Skin of body (tissue), 2 donors: ENCODE results near the gene CMBL. TPM values are rescaled to one million over a fixed set of nuclear protein-coding genes. Genes with fewer than 3 reads are reported as not detected.

ENCODE experiments used
- DNase-seq: peaks from one replicate; lab custom pipeline; 2025; lab: John Stamatoyannopoulos, UW
- total RNA-seq: library from RNA; depleted of rRNA; stranded (reverse); fragments of >200 nt; gene quantifications from one replicate; pipeline ENCODE4 v1.2.3, GENCODE V29; 2014

CMBL gene
- total RNA-seq, 1 donor from 2014 or later = 16.9 TPM

GRCh38 chr5:10333154-10334006 lies 25.7 kb upstream of the CMBL start:
- no peak for DNase-seq

DNA sequence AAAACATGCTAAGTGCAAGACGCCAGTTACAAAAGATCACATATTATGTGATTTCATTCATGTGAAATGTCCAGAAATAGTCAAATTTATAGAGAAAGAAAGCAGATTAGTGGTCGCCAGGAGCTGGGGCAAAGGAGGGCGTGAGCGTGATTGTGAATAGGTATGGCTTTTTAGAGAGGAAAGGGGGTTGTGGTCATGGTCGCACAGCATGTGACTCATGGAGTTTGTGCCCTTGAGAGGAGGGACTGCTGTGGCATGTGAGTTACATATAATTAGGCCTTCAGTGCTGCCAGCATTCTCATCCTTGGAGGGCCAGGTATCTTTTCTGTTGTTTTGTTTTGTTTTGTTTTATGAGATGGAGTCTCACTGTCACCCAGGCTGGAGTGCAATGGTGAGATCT lies 24.6 kb upstream of the CMBL start:
- DNase-seq = no peak

DNA sequence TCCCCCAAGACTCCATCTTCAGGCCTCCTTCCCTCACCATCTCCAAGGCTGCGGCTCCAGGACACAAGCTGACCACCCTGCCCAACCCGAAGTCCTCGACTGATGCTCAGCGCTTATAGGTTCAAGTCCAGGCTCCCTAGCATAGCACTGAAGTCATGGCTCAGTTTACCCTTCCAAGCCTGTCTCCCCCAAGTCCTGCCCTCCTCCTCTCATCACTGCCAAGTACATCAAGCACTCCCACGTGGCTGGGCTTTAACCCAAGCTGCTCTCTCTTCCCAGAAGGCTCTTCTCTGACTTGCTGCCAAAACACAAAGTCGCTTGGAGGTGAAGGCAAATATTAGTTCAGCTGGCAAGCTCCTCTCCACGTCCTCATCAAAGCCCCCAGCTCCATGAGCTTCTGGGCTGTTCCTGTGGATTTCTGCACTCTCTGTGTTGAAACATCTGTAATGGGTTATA lies 23.7 kb upstream of the CMBL start:
- peak; percentile 78 for DNase-seq

DNA sequence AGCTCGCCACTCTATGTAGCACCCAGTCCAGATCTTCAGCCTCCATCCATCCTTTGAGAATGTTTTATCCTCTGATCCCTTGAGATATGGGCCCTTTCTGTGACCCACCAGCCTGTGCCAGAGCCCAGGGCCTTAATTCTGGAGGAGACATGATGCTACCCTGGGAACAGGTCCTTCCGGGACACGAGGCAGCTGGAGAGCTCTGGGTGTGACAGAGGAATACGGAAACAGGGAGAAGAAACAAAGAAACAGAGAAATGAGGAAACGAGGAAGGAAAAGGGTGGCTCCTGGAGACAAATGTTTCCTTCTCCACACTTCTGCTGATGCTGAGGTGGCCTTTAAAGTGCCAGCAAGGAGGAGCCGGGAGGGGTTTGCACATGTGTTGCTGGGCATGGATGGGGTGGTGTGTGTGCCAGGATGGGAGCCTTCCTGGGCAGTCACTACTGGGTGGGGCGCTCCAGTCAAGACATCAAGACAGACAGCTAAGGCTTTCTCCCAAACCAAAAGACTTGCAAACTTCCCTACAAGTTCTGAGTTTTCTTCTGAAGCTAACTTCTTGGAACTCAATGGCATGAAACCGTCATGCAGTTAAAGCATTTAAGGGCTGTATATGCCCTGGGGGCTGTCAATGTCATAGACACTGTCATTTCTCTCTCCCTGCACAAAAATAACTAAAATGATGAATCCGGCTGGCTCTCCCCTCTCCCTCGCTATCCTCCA lies 23.0 kb upstream of the CMBL start:
- DNase-seq = no peak

DNA sequence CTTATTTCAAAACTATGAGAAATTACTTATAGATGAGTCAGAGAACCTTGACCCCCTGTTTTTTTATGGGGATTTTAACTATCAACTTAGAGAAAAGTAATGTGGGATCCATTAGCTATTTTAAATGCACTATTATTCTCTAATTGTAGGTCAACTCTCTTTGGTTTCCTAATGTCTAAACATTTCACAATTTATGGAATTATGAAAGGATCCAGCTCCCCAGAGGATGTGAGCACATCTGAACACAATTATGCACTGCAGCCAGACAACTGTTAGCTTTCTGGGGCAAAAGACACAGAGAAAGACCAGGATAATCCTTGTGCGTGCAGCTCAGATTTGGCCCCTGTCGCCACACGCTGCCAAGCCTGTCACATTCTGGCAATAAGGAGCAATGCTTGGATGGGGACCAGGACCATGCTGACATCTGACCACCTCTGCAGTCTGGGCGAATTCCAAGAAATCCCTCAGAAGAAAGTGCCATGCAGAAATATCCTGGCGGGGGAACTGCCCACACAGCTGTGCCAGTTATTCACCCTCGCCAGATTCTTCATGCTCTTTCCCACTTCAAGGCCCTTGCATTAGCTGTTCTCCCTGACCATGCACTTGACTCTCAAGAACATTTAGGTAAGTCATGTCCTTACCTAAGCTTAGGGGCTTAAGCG lies 22.2 kb upstream of the CMBL start:
- peak; percentile 82 for DNase-seq

DNA sequence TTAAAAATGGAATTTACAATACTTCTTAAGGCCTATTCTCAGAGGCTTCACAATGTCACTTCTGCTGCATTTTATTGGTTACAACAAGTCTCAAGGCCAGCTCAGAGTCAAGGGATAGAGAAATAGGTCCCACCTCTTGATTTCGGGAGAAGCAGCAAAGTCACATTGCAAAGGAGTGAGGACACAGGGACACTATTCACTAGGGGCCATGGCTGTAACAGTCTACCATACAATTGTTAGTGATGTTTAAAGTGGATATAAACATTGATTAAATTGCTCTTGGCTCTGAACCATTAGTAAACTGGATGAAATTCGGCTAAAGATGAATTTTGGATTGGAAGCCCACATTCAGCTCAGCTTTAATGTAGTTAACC lies 21.7 kb upstream of the CMBL start:
- peak; percentile 79 for DNase-seq

- DNase-seq = no peak
These were observed 20.6 kb upstream of the CMBL start for GRCh38 chr5:10328323-10328722.

DNA sequence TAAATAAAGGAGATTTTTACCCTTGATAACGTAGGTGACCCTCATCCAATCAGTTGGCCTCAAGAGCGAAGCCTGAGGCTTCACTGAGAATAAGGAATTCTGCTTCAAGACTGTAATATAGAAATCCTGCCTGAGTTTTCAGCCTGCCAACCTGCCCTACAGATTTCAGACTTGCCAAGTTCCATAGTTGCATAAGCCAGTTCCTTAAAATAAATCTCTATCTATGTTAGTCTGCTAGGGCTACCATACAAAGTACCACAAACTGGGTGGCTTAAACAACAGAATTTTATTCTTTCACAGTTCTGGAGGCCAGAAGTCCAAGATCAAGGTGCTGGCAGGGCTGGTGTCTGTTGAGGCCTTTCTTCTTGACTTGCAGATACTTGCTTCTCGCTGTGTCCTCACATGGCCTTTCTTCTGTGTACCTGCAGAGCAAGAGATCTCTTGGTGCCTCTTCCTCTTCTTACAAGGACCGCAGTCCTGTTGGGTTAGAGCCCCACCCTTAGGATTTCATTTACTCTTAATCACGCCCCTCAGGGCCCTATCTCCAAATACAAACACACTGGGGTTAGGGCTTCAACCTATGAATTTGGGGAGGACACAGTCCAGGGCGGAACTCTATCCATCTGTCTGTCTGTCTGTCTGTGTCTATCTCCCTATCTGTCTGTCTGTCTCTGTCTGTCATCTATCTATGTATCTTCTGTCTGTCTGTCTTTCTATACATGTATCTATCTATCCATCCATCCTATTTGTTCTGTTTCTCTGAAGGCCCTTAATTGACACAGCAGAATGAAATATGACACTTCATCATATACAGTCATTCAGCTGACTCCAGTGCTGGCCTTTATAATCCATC lies 17.0 kb upstream of the CMBL start:
- DNase-seq = no peak

GRCh38 chr5:10323588-10324488 lies 16.1 kb upstream of the CMBL start:
- DNase-seq = peak; percentile 22

DNA sequence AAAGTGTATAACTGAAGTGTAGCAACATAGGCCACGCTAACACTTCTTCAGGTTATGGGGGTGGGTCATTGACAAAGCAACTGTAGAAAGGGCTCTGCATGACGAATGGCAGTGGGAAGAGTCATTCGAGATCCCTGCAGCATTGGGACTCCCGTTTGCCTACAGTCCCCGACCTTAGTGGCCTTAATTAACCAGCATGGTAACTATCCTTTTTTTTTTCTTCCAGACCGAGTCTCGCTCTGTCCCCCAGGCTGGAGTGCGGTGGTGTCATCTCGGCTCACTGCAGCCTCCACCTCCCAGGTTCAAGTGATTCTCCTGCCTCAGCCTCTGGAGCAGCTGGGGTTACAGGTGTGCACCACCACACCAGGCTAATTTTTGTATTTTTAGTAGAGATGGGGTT lies 14.2 kb upstream of the CMBL start:
- DNase-seq = no peak

- DNase-seq = no peak
These were observed 13.1 kb upstream of the CMBL start for GRCh38 chr5:10320793-10321192.

DNA sequence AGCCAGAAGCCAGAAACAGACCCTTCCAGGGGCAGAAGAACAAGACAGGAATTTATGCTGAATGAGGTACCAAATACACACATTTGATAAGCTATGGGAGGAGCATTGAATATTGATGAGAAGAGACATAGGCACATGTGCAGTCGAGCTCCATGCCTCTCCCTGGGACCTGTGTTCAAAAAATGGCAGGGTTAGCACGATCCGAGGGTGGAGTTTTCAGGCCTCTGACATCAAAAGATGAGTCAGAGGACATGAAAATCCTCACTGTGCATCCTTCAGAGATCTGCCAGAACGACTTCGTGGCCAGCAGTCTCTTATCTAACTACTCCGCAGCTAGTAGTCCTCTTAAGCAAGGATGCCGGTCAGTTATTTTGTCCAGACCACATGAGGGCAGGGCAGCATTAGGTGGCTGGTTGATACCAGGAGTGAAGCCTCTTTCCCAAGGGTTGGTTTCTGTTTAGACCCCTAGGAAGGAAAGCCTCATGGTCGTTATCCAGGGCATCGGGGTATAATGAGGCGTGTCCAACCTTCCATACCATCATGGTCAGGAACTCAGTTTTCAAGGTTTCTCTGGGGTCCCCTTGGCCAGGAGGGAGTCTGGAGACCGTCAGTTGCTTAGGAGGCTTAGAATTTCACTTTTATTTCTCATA lies 11.6 kb upstream of the CMBL start:
- no peak for DNase-seq

GRCh38 chr5:10317825-10318682 lies 10.4 kb upstream of the CMBL start:
- no peak for DNase-seq

DNA sequence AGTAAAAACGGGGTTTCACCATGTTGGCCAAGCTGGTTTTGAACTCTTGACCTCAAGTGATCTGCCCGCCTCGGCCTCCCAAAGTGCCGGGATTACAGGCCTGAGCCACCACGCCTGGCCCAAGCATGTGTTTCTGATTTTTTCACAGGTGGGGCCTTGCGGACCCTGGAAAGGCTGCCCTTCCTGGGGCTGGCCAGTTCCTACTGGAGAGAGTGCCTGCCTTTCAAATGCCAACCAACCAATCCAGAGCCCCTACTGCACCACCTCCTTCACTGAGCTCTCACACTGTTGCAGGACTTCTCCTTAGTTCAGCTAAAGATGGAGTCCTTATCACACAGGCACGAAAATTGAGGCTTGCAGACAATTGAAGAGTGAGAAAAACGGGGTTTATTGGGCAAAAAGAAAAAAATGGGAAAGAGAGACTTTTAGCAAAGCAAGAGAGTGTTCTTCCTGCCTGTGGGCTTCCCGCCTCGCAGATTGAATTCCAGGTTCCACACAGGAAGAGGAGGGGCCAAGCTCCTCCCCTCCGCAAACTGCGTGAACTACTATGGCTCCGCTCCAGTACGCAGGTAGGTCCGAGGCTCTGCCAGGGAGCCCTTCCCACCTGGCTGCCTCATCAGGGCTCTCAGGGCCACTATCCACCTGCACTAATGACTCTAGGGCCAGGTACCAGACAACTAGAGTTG lies 8.3 kb upstream of the CMBL start:
- no peak for DNase-seq

DNA sequence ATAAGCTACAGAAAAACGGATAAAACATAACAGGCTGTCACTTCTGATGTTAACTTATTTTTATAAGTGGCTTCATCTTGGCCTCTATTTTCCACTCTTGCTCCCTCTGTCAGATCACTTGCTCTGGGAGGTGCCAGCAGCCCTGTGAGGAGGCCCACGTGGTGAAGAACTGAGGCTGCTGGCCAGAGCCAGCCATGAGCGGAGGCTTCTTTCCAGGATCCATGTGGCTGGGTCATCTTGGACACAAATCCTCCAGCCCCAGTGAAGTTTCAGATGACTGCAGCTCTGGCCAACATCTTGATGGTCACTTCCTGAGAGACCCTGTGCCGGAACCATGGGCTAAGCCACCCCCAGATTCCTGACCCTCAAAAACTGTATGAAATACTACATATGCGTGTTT lies 7.5 kb upstream of the CMBL start:
- DNase-seq = no peak

GRCh38 chr5:10311595-10312425 lies 4.1 kb upstream of the CMBL start:
- DNase-seq = no peak
